SK-N-SH (cell line): ENCODE results near the gene BRAF. TPM values are rescaled to one million over a fixed set of nuclear protein-coding genes. Genes with fewer than 3 reads are reported as not detected.

Experiments used
- CTCF ChIA-PET: fragments of 300-600, 350-600 bp; formaldehyde crosslinking; extraction: SDS; loops from one replicate; lab custom pipeline; 2021; lab: Yijun Ruan, JAX
- POLR2A ChIA-PET: fragments of 350-600 bp; sonication (Branson Sonifier 250); formaldehyde crosslinking; extraction: SDS; loops from one replicate; lab custom pipeline; 2020; ENCODE audit warnings: antibody characterized with exemption, inconsistent platforms; lab: Yijun Ruan, JAX
- DNase-seq: peaks from one replicate; pipeline ENCODE4 v3.0.0; 2012
- H2AFZ ChIP-seq: fragments of 200-600 bp; sonication (generic); 2 replicates; pipeline ENCODE4 v1.8.1; 2016; ENCODE audit warnings: antibody characterized with exemption, mild to moderate bottlenecking, low read depth
- H3F3A ChIP-seq: fragments of 200-600 bp; sonication (generic); replicated peaks from 2 replicates; pipeline ENCODE3; 2016; ENCODE audit warnings: antibody characterized with exemption, mild to moderate bottlenecking; ENCODE audit not compliant: insufficient read depth
- H3K27ac ChIP-seq, 2 experiments: fragments of 200-500 bp in 1 of 2; fragments of 200-600 bp in 1 of 2; sonication (Bioruptor generic) in 1 of 2; sonication (generic), shearing (Covaris generic) in 1 of 2; 2 replicates each; pipeline versions ENCODE4 v1.5.1 to v1.6.1; 2014 to 2016; ENCODE audit warnings: low read depth in 2 of 2, inconsistent platforms in 1 of 2, low read length in 1 of 2, mild to moderate bottlenecking in 1 of 2, mixed read lengths in 1 of 2
- H3K27me3 ChIP-seq: fragments of 200-600 bp; sonication (generic), shearing (Covaris generic); 2 replicates; pipeline ENCODE4 v1.6.1; 2016; ENCODE audit warnings: mixed run types; ENCODE audit not compliant: insufficient read depth
- H3K36me3 ChIP-seq, 2 experiments: fragments of 200-500 bp in 1 of 2; fragments of 200-600 bp in 1 of 2; sonication (Bioruptor generic) in 1 of 2; sonication (generic) in 1 of 2; replicated peaks in 1 of 2; 2 replicates each; pipeline versions ENCODE3 to v1.5.1; 2014 to 2016; ENCODE audit warnings: low read length in 1 of 2, mild to moderate bottlenecking in 1 of 2; ENCODE audit not compliant: insufficient read depth in 2 of 2, control insufficient read depth in 1 of 2
- H3K4me1 ChIP-seq, 2 experiments: fragments of 200-500 bp in 1 of 2; fragments of 200-600 bp in 1 of 2; sonication (Bioruptor generic) in 1 of 2; sonication (generic), shearing (Covaris generic) in 1 of 2; 2 replicates each; pipeline versions ENCODE4 v1.5.1 to v1.6.1; 2014 to 2016; ENCODE audit warnings: low read depth in 1 of 2, low read length in 1 of 2, mixed run types in 1 of 2; ENCODE audit not compliant: insufficient read depth in 2 of 2, control insufficient read depth in 1 of 2
- H3K4me2 ChIP-seq: fragments of 200-600 bp; sonication (generic), shearing (Covaris generic); 2 replicates; pipeline ENCODE4 v1.6.1; 2017; ENCODE audit warnings: mixed run types
- H3K4me3 ChIP-seq, 2 experiments: fragments of 200-500 bp in 1 of 2; fragments of 200-600 bp in 1 of 2; sonication (Bioruptor generic) in 1 of 2; sonication (generic), shearing (Covaris generic) in 1 of 2; 2 replicates each; pipeline versions ENCODE4 v1.5.1 to v1.8.1; 2014 to 2016; ENCODE audit warnings: low read depth in 2 of 2, inconsistent platforms in 1 of 2, low read length in 1 of 2, mild to moderate bottlenecking in 1 of 2, mixed read lengths in 1 of 2, moderate library complexity in 1 of 2
- H3K79me2 ChIP-seq: fragments of 200-600 bp; sonication (generic); 2 replicates; pipeline ENCODE4 v1.8.1; 2017; ENCODE audit warnings: mild to moderate bottlenecking; ENCODE audit not compliant: insufficient read depth
- H3K9ac ChIP-seq: fragments of 200-600 bp; sonication (generic); 2 replicates; pipeline ENCODE4 v1.6.1; 2017; ENCODE audit warnings: mixed run types
- H3K9me2 ChIP-seq: fragments of 200-600 bp; sonication (generic); 2 replicates; pipeline ENCODE4 v1.6.1; 2017; ENCODE audit warnings: mixed run types
- H3K9me3 ChIP-seq: fragments of 200-600 bp; sonication (generic); 2 replicates; pipeline ENCODE4 v1.6.1; 2017; ENCODE audit warnings: mixed run types, mild to moderate bottlenecking, moderate library complexity
- H4K20me1 ChIP-seq: fragments of 200-600 bp; sonication (generic); 2 replicates; pipeline ENCODE4 v1.6.1; 2017; ENCODE audit warnings: mild to moderate bottlenecking, mixed run types; ENCODE audit not compliant: insufficient read depth
- EP300 ChIP-seq, 2 experiments: IDR thresholded peaks; 2 replicates each; pipeline versions ENCODE4 v1.4.0 to v1.6.1; 2012; ENCODE audit warnings: borderline replicate concordance in 1 of 2, low read depth in 1 of 2, low read length in 1 of 2
- FOXJ3 ChIP-seq: sonication (generic); formaldehyde crosslinking; IDR thresholded peaks from 2 replicates; pipeline ENCODE4 v1.5.1; 2020; ENCODE audit warnings: mild to moderate bottlenecking, missing genetic modification reagents
- GATA2 ChIP-seq: sonication (generic); formaldehyde crosslinking; IDR thresholded peaks from 2 replicates; pipeline ENCODE4 v1.5.0; 2020; ENCODE audit warnings: mild to moderate bottlenecking, missing genetic modification reagents
- IRF3 ChIP-seq: fragments of 150-350 bp; IDR thresholded peaks from 2 replicates; pipeline ENCODE4 v1.6.1; 2016; ENCODE audit warnings: mild to moderate bottlenecking, low read depth, low read length
- MEF2A ChIP-seq: IDR thresholded peaks from 2 replicates; pipeline ENCODE4 v1.4.0; 2012; ENCODE audit warnings: low read depth, borderline replicate concordance
- PBX3 ChIP-seq: IDR thresholded peaks from 2 replicates; pipeline ENCODE4; 2012
- RCOR1 ChIP-seq: fragments of 150-350 bp; IDR thresholded peaks from 2 replicates; pipeline ENCODE4 v1.6.1; 2017; ENCODE audit warnings: antibody characterized with exemption, low read length
- REST ChIP-seq: IDR thresholded peaks from 2 replicates; pipeline ENCODE4 v1.6.1; 2012; ENCODE audit warnings: mild to moderate bottlenecking, low read depth, low read length, moderate library complexity
- SMC3 ChIP-seq: IDR thresholded peaks from 2 replicates; pipeline ENCODE4 v1.6.1; 2012; ENCODE audit warnings: low read depth, low read length, improper control_type of control experiment
- TCF12 ChIP-seq: IDR thresholded peaks from 2 replicates; pipeline ENCODE4 v1.4.0; 2012
- USF1 ChIP-seq: IDR thresholded peaks from 2 replicates; pipeline ENCODE4 v1.4.0; 2012; ENCODE audit warnings: low read depth, borderline replicate concordance
- USF2 ChIP-seq: fragments of 150-350 bp; IDR thresholded peaks from 2 replicates; pipeline ENCODE4 v1.6.1; 2017; ENCODE audit warnings: antibody characterized with exemption, low read length, low read depth, borderline replicate concordance
- YY1 ChIP-seq: IDR thresholded peaks from 2 replicates; pipeline ENCODE4 v1.4.0; 2012; ENCODE audit warnings: low read depth, mild to moderate bottlenecking
- ZBTB33 ChIP-seq: IDR thresholded peaks from 2 replicates; pipeline ENCODE4 v1.4.0; 2012; ENCODE audit warnings: low read depth, borderline replicate concordance
- WGBS: methylation state at CpG from one replicate; pipeline ENCODE4 v1.1.6; 2017; ENCODE audit warnings: low lambda C conversion rate; 5-methylcytosine and 5-hydroxymethylcytosine counted together
- polyA plus RNA-seq, 3 experiments: library from polyadenylated mRNA; depleted of rRNA; stranded (reverse); fragments of >200 nt; gene quantifications; 2 replicates each; pipeline ENCODE4 v1.2.3, GENCODE V29; 2012

BRAF gene
- polyA plus RNA-seq, 1 of the 3 experiments (the other 2 are of a cell fraction): 5.2 TPM

- POLR2A ChIA-PET: no interaction called here
- H3F3A ChIP-seq: no peaks in the 10 kb centered on the region
- no peaks in the 10 kb centered on the region for H3K4me1 ChIP-seq
- H3K9me3 ChIP-seq: no peaks in the 10 kb centered on the region
- TF ChIP-seq FOXJ3 (CRISPR knock-in tag): no peak
- no peak for TF ChIP-seq USF1
- no peak for TF ChIP-seq PBX3
- TF ChIP-seq GATA2 (CRISPR knock-in tag): no peak
- no peak for TF ChIP-seq MEF2A
- no peak for TF ChIP-seq IRF3
- no peak for TF ChIP-seq SMC3
- no peak for TF ChIP-seq ZBTB33
- TF ChIP-seq RCOR1: no peak
- TF ChIP-seq TCF12: no peak
- TF ChIP-seq EP300 (IDR thresholded peaks at IDR 0.05; ENCODE audit: borderline replicate concordance in 1 of 2, low read depth in 1 of 2, low read length in 1 of 2): no peak
- TF ChIP-seq YY1: no peak
- no peak for TF ChIP-seq REST
- TF ChIP-seq USF2: no peak
- TF ChIP-seq, all 33 proteins: peak for 0
- Histone ChIP-seq H3K4me3 (no peak overlapping the region), H3K4me2 (no peak overlapping the region), H4K20me1 (no peaks in the 10 kb centered on the region), H3K27ac (no peak overlapping the region), H3K36me3 (peaks cover 33 to 58% of the 10 kb centered on the region in 2 experiments), H2AFZ (no peak overlapping the region), H3K79me2 (no peaks in the 10 kb centered on the region), H3K9ac (no peak overlapping the region), H3K9me2 (no peaks in the 10 kb centered on the region), H3K27me3 (no peaks in the 10 kb centered on the region)
- DNase-seq: no peak
- 86% methylated on average over 3 of the region's 3 CpGs for WGBS
- CTCF ChIA-PET: interaction anchor here (0.8 to 1.4 kb wide), 3 partner anchors 8 to 27 kb away, joined by 3 read pairs; no protein-coding TSS in a partner anchor
Measured at GRCh38 chr7:140754506-140754905, 170.2 kb downstream of the BRAF start.
